ENCODE measurements around the gene CYP26C1.

The CYP26C1 gene

DNA sequence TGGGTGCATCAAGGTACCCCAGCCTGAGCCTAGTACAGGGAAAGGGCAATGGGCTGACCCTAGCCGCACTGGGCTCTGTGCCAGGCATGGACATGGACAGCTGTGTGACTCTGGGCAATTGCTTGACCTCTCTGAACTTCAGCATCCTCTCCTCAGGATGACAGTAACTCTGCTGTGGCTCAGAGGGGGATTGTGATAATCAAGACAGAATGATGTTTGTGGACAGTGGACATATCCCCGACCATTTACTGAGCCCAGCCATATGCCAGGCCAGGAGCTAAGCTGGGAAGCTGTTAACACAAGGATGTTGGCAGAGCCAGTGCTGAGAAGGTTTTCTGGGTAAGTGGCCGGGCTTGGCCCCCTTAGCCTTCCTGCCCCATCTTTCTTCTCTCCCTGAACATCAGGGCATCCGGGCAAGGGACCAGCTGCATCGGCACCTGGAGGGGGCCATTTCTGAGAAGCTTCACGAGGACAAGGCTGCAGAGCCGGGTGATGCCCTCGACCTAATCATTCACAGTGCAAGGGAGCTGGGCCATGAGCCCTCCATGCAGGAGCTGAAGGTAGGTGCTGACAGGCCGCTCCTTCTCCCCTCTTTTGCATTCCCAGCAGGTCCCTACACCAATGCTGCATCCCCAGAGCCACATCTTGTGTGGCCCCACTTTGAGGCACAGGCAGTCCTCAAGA lies 3.5 kb downstream of the CYP26C1 start:
- DNase-seq, result no peak

DNA sequence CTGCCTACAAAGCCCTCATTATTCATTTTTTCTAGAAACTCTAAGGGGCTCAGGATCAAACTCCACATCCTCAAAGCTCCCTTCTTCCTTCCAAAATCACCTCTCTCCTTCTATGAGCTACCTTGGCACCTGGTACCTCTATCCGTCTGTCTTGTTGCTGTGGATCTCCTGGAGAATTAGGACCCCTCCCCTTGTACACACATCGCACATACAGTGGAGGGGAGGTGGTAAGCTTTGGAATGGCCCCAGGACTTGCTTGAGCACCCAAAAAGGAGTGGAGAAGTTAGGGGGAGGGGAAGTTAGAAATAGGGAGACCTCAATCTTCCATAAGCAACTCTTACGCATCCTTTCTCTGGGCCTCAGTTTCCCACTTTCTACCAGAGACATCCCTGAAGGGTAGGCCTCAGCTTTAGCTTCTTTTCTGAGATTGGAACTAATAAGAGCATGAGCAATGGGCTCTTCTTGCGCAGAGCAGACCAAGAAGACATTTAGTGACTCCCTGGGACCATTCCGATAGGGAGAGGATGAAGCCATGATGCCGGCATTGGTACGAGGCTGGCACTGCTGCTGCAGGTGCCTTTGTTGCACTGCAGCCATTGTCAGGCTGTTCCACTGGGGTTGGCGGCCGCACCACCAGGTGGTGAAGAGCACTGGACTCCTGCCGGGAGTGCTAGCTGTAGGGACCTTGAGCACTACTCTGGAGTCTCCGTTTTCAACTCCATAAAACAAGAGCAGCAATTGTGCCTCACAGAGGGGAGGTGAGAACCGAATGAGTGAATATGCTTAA lies 4.5 kb downstream of the CYP26C1 start:
- no peak for DNase-seq

DNA sequence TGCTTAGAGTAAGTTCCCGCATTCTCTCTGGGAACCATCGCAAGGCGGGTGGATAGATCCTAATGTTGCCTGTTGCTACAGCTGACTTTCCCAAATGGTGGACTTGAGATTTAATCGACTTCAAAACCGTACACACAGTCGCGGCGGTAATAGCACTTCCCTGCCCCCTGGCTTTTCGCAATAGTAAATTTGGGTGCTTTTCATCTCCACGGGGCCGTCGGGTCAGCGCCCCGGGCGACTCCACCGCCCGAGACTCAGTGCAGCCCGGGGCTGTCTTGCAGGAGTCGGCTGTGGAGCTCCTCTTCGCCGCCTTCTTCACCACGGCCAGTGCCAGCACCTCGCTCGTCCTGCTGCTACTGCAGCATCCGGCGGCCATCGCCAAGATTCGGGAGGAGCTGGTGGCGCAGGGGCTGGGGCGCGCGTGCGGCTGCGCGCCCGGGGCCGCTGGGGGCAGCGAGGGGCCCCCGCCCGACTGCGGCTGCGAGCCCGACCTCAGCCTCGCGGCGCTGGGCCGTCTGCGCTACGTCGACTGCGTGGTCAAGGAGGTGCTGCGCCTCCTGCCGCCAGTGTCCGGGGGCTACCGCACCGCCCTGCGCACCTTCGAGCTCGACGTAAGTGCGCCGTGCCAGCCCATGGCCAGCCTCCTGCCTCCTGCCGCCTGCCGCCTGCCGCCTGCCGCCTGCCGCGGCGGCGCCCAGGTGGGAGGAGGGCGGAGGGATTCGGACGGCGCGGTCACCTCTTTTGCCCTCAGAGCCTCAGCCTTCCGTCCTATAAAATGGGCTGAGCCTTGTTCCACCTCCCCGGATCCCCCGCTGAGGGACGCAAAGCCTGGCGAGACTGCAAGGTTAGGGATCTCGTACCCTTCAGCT lies 5.3 kb downstream of the CYP26C1 start:
- DNase-seq, result no peak

DNA sequence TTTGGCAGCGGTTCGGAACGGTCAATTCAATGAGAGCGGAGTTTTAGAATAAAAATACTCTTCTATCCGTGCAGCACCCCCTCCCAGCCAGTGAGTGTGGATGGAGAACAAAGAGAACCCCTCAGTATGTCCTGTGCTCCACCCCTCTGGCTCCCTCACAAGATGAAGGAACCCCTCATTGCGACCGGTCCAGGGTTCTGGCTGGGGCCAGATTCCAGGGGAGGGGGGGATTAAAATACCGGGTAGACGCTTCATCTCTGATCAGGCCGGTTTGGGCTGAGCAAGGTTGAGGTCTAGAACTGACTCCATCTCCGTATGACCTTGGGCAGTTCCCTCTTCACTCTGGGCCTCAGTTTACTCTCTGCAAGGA lies 5.9 kb downstream of the CYP26C1 start:
- no peak for DNase-seq

DNA sequence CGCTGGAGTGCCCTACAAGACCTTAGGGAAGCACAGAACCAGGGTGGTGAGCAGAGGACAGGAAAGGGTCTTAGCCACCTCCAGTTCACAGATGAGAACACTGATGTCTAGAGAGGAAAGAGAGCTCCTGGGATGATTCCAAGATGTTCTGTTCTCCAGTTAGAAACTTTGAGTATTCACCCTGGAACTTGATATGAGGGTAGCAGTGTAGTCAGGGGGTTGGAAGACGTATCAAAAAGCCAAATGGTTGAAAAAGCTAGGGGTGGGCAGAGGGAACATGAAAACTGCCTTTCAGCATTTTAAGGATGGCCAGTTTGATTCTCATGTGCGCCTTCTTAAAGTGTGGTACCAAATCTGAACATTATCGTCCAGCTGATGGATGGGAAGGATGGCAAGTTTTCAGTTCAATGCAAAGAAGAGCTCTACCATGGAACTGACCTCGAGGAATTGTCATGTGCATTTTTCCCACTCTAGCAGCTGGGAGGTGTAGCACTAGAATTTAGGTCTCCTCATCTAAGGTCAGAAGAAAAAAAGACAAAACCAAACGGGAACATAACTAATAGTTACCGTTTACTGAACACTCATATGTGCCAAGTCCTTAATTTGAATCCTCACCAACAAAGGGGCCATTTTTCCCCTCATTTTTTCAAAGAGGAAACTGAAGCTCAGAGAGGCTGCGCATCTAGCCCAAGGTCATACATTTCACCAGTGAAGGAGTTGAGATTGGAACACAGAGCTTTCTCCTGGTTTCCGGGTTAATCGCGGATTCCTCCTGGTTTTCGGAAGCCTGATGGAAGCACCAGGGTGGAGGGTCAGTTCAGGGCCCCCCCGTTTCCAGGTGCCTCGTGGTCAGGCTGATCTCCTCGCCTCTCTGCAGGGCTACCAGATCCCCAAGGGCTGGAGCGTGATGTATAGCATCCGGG lies 7.1 kb downstream of the CYP26C1 start:
- DNase-seq, result no peak

DNA sequence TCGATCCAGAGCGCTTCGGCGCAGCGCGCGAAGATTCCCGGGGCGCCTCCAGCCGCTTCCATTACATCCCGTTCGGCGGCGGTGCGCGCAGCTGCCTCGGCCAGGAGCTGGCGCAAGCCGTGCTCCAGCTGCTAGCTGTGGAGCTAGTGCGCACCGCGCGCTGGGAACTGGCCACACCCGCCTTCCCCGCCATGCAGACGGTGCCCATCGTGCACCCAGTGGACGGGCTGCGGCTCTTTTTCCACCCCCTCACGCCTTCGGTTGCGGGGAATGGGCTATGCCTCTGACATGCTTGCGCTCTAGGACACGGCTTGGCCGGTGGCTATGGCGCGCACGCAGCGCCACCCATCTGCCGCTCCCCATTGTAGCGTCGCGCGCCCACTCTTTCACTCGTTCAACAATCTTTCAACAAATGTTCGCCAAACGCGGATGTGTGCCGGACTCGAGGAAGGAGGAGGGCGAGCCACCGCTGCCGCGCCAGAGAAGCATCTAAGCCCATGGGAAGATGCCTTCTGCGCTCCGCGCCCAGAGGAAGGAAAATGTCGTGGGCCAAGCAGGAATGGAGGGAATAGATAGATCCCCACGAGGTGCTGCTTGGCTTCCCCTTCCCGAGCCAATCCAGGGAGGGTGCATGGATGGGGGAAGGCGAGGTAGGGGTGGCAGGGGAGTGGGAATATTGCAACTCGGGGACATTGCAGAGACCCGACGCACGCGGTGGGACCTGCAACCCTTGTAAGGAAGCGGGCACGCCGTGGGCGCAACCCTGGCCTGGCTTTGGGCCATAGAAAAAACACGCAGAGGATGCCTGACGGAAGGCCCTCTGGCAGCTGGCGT lies 8.0 kb downstream of the CYP26C1 start:
- DNase-seq, result peak; percentile 47

DNA sequence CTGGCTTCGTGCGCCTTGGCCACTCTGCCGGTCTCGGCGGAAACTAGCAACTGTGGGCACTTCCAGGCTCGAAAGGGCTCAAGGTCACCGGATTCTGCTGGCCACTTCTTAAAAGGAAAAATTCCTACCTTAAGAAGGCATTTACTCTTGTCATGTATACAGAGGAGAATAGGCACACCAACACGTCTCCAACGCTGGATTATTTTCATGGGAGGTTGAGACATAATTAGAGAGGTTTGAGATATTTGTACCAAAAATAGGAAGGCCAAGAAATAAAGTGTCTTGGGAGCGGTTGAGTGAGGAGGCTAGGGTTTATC lies 8.6 kb downstream of the CYP26C1 start:
- no peak for DNase-seq

DNA sequence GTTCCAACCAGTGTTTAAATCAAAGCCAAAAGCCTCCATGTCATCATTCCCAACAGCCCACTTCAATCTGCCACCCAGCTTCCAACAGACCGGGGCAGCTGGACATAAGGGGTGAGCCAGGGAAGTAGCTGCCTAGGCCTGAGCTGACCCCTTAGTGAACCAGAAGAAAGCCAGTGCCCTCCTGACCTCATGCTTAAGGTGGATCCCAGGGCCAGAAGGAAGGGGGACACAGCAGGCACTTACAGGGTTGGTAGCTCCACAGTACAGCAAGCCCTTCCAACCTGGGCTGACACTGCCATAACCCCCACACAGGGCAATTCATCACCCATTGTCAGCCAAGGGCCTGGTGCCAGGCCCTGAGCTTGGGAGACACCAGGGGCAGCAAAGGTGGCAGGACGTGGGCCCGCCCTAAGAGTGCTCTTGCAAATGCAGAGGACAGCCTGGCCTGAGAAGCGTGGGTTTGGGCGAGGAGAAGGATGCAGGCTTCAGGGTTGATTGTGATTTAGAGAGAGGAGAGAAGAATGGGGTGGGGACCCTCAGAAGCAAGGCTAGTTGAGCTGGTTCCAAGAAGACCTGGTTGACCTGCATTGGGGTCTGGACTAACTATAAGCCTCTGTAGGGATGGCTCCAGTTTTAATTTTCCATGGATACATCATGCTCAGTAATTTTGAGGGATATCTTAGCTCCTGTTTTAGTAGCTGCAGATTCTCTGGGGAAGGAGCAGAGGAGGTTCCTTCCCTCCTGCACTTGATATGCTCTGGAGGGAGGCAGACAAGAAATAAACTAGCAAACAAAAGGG lies 10.0 kb downstream of the CYP26C1 start:
- DNase-seq, result no peak

DNA sequence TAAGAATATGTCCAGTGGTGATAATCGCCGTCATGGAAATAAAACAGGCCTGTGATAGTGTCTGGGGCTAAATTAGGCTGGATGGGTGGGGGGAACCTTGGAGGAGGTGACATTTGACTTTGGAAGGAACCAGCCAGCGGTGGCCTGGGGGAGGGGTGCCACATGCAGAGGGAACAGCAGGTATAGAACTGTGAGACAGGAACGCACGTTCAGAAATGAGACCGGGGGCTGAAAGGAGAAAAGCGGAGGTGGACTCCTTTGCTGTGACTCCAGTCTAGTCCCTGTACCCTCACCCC lies 10.5 kb downstream of the CYP26C1 start:
- DNase-seq, result no peak

DNA sequence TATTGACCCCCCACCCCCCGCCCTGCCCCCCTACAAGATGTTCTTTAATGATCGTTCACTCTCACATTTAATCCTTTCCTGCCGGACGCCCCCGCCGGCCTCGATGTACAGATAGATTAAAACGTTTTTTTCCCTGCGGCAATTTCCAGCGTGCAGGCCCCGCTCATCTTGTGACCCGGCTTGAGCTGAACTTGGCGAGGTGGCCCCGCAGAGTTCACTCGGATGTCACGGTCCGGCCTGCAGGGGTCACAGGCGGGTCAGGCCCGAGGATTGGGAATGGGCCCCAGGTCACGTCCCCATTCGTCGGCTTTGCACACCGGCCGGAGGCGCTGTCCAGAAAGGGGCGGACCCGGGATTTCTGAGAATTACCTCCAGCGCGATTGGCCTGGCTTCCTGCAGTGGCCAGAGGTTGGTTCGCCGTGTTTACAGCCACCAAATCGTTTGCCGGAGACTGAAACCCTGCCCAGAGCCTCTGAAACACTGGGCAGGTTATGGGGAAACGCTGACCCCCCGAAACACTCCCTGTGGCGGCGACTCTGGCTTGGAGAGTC lies 11.2 kb downstream of the CYP26C1 start:
- DNase-seq, result no peak

DNA sequence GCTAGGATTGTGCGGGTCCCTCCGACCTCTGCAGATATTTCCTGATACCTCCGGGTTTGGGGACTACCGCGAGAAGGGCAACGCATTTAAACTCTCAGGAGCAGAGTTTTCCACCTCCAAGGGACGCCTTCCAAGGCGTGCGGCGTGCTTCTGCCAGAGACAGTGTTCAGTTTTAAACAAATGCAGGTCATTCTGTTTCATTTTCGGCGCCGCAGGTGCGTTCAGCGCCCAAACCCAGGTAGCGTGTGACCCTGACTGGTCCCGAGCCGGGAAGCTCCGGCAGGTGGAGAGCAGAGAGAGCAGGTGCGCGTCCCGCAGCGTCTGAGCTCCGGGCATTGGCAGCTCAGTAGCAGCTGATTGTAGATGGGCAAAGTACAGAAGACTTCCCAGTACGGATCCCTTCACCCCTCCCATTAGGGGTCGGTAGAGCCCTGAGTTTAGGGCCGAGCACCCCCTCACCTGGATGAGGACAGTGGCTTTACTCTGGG lies 11.7 kb downstream of the CYP26C1 start:
- DNase-seq, result no peak

DNA sequence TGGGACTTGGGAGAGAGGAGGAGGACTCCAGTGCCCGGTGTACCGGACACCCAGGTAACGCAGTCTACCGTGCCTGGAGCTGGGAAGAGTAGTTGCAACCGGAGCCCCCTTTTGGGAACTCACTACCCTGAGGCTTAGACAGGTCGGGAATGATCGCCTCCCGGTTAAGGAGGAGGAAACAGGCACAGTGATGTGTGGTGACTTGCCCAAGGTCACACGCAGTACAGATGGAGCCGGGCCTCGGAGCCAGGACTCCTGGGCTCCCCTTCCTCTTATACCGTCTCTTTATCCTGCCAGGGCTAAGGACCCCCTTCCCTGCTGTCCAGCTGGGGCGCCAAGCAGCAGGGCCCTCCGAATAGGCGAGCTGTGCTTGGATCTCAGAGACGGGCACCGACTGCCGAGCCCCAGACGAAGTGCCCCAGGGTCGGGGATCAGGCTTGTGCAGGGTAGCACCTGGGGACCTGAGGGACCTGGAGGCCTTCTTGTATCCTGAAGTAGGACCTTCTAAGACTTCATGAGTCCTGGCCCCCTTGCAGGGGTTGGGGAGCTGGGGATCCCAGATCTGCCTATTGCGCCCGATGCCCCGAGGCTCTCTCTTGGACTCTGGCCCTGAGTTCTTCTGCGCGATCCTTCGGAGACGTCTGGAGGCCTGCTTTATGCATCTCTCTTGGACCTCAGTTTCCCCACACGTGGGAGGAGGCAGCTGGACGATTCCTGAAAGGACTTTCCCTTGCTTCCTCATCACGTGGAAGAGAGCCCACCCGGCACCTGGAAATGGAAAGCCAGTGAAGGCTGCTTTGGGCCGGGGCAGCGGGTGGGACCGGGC lies 12.3 kb downstream of the CYP26C1 start:
- DNase-seq, result no peak

DNA sequence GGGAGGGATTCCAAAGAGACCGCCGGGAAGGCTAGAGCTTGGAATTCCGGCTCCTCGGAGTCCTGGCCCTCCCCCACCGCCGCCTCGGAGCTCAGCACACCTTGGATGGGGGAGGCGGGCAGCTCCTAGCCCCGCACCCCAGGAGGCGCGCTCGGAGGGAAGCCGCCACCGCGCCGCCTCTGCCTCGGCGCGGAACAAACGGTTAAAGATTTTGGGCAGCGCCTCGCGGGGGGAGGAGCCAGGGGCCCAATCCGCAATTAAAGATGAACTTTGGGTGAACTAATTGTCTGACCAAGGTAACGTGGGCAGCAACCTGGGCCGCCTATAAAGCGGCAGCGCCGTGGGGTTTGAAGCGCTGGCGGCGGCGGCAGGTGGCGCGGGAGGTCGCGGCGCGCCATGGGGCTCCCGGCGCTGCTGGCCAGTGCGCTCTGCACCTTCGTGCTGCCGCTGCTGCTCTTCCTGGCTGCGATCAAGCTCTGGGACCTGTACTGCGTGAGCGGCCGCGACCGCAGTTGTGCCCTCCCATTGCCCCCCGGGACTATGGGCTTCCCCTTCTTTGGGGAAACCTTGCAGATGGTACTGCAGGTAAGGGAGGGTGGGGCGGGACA lies 13.0 kb downstream of the CYP26C1 start, which contains the start of gene CYP26A1:
Gene CYP26A1 (plus strand): TSS at position 355 of the 608 bp plus-strand sequence. CDS start 42 bp downstream, at position 397.
- no peak for DNase-seq

DNA sequence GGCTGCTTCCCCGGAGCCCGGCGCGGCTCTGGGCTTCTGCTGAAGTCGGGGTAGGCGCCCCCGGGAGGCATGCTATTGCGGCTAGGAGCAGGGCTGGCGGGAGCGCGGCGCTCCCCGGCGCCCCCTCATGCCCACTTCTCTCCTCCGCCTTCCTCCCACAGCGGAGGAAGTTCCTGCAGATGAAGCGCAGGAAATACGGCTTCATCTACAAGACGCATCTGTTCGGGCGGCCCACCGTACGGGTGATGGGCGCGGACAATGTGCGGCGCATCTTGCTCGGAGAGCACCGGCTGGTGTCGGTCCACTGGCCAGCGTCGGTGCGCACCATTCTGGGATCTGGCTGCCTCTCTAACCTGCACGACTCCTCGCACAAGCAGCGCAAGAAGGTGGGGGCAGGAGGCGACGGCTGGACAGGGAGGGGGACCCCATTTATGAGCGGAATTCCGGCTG lies 13.6 kb downstream of the CYP26C1 start:
- DNase-seq, result no peak

DNA sequence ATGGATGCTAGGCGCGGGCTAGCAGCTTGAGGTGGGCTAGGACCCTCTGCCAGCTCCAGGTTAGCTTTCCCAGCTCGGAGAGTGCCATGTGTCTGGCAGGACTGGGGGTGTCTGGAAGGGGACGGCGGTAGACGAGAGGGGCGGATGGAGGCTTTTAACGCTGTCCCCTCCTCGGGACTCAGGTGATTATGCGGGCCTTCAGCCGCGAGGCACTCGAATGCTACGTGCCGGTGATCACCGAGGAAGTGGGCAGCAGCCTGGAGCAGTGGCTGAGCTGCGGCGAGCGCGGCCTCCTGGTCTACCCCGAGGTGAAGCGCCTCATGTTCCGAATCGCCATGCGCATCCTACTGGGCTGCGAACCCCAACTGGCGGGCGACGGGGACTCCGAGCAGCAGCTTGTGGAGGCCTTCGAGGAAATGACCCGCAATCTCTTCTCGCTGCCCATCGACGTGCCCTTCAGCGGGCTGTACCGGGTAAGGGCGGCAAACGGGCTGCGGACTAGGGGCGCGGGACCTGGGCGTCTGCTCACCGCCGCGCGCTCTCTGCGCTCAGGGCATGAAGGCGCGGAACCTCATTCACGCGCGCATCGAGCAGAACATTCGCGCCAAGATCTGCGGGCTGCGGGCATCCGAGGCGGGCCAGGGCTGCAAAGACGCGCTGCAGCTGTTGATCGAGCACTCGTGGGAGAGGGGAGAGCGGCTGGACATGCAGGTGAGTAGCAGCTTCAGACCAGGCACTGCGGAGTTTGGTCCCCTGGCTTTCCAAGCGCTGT lies 14.2 kb downstream of the CYP26C1 start:
- no peak for DNase-seq

DNA sequence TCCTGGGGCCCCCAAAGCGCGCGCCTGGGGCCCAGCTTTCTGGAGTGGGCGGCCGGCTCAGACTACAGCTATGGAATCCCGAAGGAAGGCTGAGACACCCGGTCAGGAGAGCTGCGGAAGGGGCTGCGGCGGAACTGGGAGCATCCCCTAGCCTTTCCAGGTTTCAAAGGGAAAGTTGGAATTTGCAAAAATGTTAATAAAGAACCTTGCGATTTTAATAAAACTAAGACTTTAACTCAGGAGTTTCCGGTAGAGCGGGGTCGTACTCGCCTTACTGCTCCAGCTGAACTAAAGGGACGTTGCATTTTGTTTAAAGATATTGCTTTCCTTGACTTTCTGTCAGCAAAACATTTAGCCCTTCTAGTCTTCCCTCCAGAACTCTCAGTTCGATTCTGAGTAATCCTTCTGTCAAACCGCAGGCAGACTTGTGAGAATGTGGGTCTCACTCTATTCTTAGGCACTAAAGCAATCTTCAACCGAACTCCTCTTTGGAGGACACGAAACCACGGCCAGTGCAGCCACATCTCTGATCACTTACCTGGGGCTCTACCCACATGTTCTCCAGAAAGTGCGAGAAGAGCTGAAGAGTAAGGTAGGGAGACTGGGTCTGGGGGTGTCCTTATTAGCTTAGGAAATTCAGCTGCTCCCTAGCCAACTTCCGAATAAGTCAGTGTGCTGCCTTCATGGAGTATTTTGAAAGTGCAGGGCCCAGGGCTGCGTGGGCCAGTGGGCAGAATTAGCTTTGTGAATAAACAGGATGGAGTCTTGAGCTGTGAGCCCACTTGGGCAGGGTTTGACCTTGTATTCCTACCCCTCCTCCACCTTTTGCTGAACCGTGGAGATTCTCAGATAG lies 15.0 kb downstream of the CYP26C1 start:
- DNase-seq, result no peak

DNA sequence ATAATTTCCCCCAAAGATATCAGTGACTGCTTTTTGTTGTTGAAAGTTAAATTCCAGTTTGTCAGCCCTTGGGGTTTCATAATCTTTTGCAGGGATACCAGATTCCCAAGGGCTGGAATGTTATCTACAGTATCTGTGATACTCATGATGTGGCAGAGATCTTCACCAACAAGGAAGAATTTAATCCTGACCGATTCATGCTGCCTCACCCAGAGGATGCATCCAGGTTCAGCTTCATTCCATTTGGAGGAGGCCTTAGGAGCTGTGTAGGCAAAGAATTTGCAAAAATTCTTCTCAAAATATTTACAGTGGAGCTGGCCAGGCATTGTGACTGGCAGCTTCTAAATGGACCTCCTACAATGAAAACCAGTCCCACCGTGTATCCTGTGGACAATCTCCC lies 16.3 kb downstream of the CYP26C1 start:
- peak; percentile 65 for DNase-seq

Measured in fibroblast of skin of back (primary cell).